Karpas-422 (cell line): ENCODE results near the gene RABGGTA. TPM values are rescaled to one million over a fixed set of nuclear protein-coding genes. Genes with fewer than 3 reads are reported as not detected.
"Not testable (repeated sequence)": the region's sequence is repeated elsewhere in the genome, so short reads cannot be mapped to it uniquely, and the experiment has no call there.

Experiments
- DNase-seq: peaks from one replicate; pipeline ENCODE4 v3.0.0-alpha.2; 2015
- H2AFZ ChIP-seq: fragments of 200-600 bp; sonication (generic); 2 replicates; pipeline ENCODE4 v1.6.1; 2014; ENCODE audit warnings: antibody characterized with exemption, low read length, mixed read lengths
- H3K27ac ChIP-seq: fragments of 200-600 bp; sonication (generic); 2 replicates; pipeline ENCODE4 v1.5.1; 2014; ENCODE audit warnings: mild to moderate bottlenecking, low read length, moderate library complexity
- H3K27me3 ChIP-seq: fragments of 200-600 bp; sonication (generic); 2 replicates; pipeline ENCODE4 v1.6.1; 2014; ENCODE audit warnings: low read length, mixed read lengths
- H3K36me3 ChIP-seq: fragments of 200-600 bp; sonication (generic); 2 replicates; pipeline ENCODE4 v1.6.1; 2014; ENCODE audit warnings: low read length, mixed read lengths; ENCODE audit not compliant: insufficient read depth
- H3K4me1 ChIP-seq: fragments of 200-600 bp; sonication (generic); 2 replicates; pipeline ENCODE4 v1.6.1; 2014; ENCODE audit warnings: mild to moderate bottlenecking, low read length, mixed read lengths
- H3K4me2 ChIP-seq: fragments of 200-600 bp; sonication (generic); 2 replicates; pipeline ENCODE4 v1.6.1; 2014; ENCODE audit warnings: low read length, low read depth, mild to moderate bottlenecking; ENCODE audit not compliant: poor library complexity, severe bottlenecking
- H3K4me3 ChIP-seq: fragments of 200-600 bp; sonication (generic); 2 replicates; pipeline ENCODE4 v1.5.1; 2014; ENCODE audit warnings: mild to moderate bottlenecking, antibody characterized with exemption, low read length, mixed read lengths
- H3K79me2 ChIP-seq: fragments of 200-600 bp; sonication (generic); 2 replicates; pipeline ENCODE4 v1.6.1; 2014; ENCODE audit warnings: mild to moderate bottlenecking, low read length, mixed read lengths
- H3K9ac ChIP-seq: fragments of 200-600 bp; sonication (generic); 2 replicates; pipeline ENCODE4 v1.6.0; 2014; ENCODE audit warnings: low read length
- H3K9me2 ChIP-seq: fragments of 200-600 bp; sonication (generic), shearing (Covaris generic); replicated peaks from 2 replicates; pipeline ENCODE4 v1.6.0; 2014; ENCODE audit warnings: mild to moderate bottlenecking, low read length, moderate library complexity; ENCODE audit not compliant: insufficient read depth
- H3K9me3 ChIP-seq: fragments of 300-700, 200-600 bp; sonication (generic); 2 replicates; pipeline ENCODE4 v1.6.1; 2014; ENCODE audit warnings: low read length, mixed read lengths
- H4K20me1 ChIP-seq: fragments of 200-600 bp; sonication (generic); 2 replicates; pipeline ENCODE4 v1.6.1; 2014; ENCODE audit warnings: mild to moderate bottlenecking, antibody characterized with exemption, low read length, low read depth; ENCODE audit not compliant: insufficient read depth
- total RNA-seq: library from RNA; depleted of rRNA; stranded (reverse); fragments of >200 nt; shearing (Covaris generic); gene quantifications from 2 replicates; pipeline ENCODE4 v1.2.3, GENCODE V29; 2014; ENCODE audit warnings: low replicate concordance

Gene RABGGTA
- total RNA-seq, 1 experiment from 2014 or later: 45.1 TPM

GRCh38 chr14:24252289-24253124 lies 18.9 kb downstream of the RABGGTA start:
- Histone ChIP-seq H3K36me3 (peaks cover 4% of the 10 kb centered on the region; the same call in 1 of the 2 replicates), H3K27me3 (no peaks in the 10 kb centered on the region), H3K9ac (no peak overlapping the region), H3K27ac (no peak overlapping the region), H4K20me1 (no peaks in the 10 kb centered on the region), H3K4me1 (no peaks in the 10 kb centered on the region), H2AFZ (no peak overlapping the region), H3K9me2 (no peaks in the 10 kb centered on the region), H3K9me3 (no peaks in the 10 kb centered on the region), H3K4me3 (no peak overlapping the region), H3K79me2 (no peaks in the 10 kb centered on the region), H3K4me2 (no peak overlapping the region)
- no peak for DNase-seq

DNA sequence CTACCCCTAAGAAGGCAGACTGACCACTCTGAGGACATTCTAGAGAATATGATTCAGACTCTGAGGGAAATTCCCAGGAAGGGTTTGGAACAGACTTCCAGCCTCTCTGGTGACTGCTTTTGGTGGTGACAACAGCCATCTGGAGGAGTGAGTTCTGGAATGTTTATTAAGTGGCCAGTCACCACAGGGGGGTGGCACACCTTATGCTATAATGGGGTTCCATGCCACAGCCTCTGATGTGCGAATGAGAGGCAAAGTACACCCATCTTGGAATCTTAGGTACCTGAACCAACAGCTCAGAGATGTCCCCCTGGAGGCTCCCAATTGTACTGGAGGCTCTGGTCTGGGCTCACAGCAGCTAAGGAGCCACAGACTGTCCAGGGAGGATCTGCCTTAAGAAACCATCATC lies 19.5 kb downstream of the RABGGTA start:
- Histone ChIP-seq H3K4me1 (no peaks in the 10 kb centered on the region), H3K9ac (no peak overlapping the region), H3K36me3 (peaks cover 4% of the 10 kb centered on the region; the same call in 1 of the 2 replicates), H3K9me2 (no peaks in the 10 kb centered on the region), H3K4me2 (no peak overlapping the region), H3K9me3 (no peaks in the 10 kb centered on the region), H3K27me3 (no peaks in the 10 kb centered on the region), H3K4me3 (no peak overlapping the region), H3K79me2 (no peaks in the 10 kb centered on the region), H2AFZ (no peak overlapping the region), H4K20me1 (no peaks in the 10 kb centered on the region), H3K27ac (no peak overlapping the region)
- no peak for DNase-seq

- no peaks in the 10 kb centered on the region for H3K4me1 ChIP-seq
- H3K4me3 ChIP-seq: no peak overlapping the region
- H3K9ac ChIP-seq: no peak overlapping the region
- H3K9me2 ChIP-seq: no peaks in the 10 kb centered on the region
- no peaks in the 10 kb centered on the region for H4K20me1 ChIP-seq
- no peaks in the 10 kb centered on the region for H3K27me3 ChIP-seq
- no peak overlapping the region for H3K27ac ChIP-seq
- H3K36me3 ChIP-seq: peaks cover 4% of the 10 kb centered on the region; the same call in 1 of the 2 replicates
- no peaks in the 10 kb centered on the region for H3K9me3 ChIP-seq
- no peak for DNase-seq
- no peak overlapping the region for H3K4me2 ChIP-seq
- H3K79me2 ChIP-seq: no peaks in the 10 kb centered on the region
- no peak overlapping the region for H2AFZ ChIP-seq
These were observed 21.0 kb downstream of the RABGGTA start for GRCh38 chr14:24250354-24250753.

GRCh38 chr14:24249230-24250021 lies 22.0 kb downstream of the RABGGTA start:
- Histone ChIP-seq H3K27ac (no peak overlapping the region), H3K9me2 (no peaks in the 10 kb centered on the region), H3K9me3 (no peaks in the 10 kb centered on the region), H3K36me3 (peaks cover 2% of the 10 kb centered on the region; the same call in 1 of the 2 replicates), H3K9ac (no peak overlapping the region), H3K4me3 (no peak overlapping the region), H3K79me2 (no peaks in the 10 kb centered on the region), H3K4me1 (no peaks in the 10 kb centered on the region), H3K27me3 (no peaks in the 10 kb centered on the region), H4K20me1 (no peaks in the 10 kb centered on the region), H2AFZ (no peak overlapping the region), H3K4me2 (no peak overlapping the region)
- DNase-seq: no peak

DNA sequence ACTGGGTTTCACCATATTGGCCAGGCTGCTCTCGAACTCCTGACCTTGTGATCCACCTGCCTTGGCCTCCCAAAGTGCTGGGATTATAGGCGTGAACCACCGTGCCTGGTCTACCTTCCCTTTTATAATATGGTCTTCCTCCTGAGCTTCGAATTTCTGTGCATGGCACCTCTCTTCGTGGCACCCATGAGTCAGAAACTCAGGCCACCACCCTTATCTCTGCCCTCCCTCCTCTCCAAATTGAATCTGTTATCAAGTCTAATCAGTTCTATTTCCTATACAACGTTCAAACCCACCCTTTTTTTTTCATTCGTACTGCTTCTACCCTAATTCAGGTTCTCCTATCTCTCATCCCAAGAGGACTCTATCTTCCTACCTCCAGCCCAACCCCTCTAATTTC lies 24.0 kb downstream of the RABGGTA start:
- Histone ChIP-seq H3K4me2 (no peak overlapping the region), H3K36me3 (no peaks in the 10 kb centered on the region), H3K79me2 (no peaks in the 10 kb centered on the region), H3K9me3 (no peaks in the 10 kb centered on the region), H3K9me2 (no peaks in the 10 kb centered on the region), H3K27ac (no peak overlapping the region), H3K27me3 (no peaks in the 10 kb centered on the region), H3K9ac (no peak overlapping the region), H3K4me3 (no peak overlapping the region), H2AFZ (no peak overlapping the region), H4K20me1 (no peaks in the 10 kb centered on the region), H3K4me1 (peaks cover 13% of the 10 kb centered on the region)
- no peak for DNase-seq

DNA sequence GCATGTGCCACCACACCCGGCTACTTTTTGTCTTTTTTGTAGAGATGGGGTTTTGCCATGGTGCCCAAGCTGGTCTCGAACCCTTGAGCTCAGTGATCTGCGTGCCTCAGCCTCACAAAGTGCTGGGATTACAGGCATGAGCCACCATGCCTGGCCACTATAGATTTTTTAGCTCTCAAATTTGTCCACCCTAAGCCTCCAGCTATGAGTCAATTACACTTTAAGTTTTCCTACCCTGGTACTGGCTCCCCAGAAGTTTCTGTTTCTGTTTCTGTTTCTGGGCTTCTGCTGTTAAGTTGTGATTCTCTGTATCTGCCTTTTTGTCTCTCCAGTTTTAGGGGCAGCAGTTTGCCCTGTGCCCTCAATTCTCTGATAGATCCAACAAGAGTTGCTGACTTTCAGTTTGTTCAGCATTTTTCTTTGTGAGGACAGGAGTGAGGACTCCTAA lies 24.6 kb downstream of the RABGGTA start:
- Histone ChIP-seq H3K4me1 (peaks cover 15% of the 10 kb centered on the region), H3K9me2 (no peaks in the 10 kb centered on the region), H3K4me2 (no peak overlapping the region), H3K79me2 (peaks cover 3% of the 10 kb centered on the region), H3K27me3 (no peaks in the 10 kb centered on the region), H4K20me1 (peaks cover 3% of the 10 kb centered on the region; the same call in 1 of the 2 replicates), H3K9me3 (no peaks in the 10 kb centered on the region), H2AFZ (no peak overlapping the region), H3K9ac (no peak overlapping the region), H3K27ac (no peak overlapping the region), H3K36me3 (no peaks in the 10 kb centered on the region), H3K4me3 (no peak overlapping the region)
- DNase-seq: no peak

- H3K9ac ChIP-seq, H3K4me3 ChIP-seq, DNase-seq, H4K20me1 ChIP-seq, H3K9me2 ChIP-seq, H2AFZ ChIP-seq, H3K36me3 ChIP-seq, H3K27me3 ChIP-seq, H3K27ac ChIP-seq, H3K4me2 ChIP-seq, H3K9me3 ChIP-seq: not testable (repeated sequence)
- H3K79me2 ChIP-seq: peaks cover 17% of the 10 kb centered on the region
- H3K4me1 ChIP-seq: peaks cover 29% of the 10 kb centered on the region
These were observed 26.0 kb downstream of the RABGGTA start for GRCh38 chr14:24245350-24245749.

GRCh38 chr14:24243336-24243836 lies 28.0 kb downstream of the RABGGTA start:
- H2AFZ ChIP-seq: peak overlapping the region; percentile 52
- DNase-seq: peak; percentile 81
- peak overlapping the region; percentile 79 for H3K9ac ChIP-seq

More at GRCh38 chr14:24243336-24243836, 28.0 kb downstream of the RABGGTA start:
- Histone ChIP-seq H3K79me2 (peaks cover 27% of the 10 kb centered on the region), H3K9me2 (no peaks in the 10 kb centered on the region), H3K4me1 (peaks cover 37% of the 10 kb centered on the region), H3K4me3 (peak overlapping the region; percentile 79), H3K27me3 (no peaks in the 10 kb centered on the region), H3K27ac (peak overlapping the region; percentile 89), H3K36me3 (peaks cover 26% of the 10 kb centered on the region), H3K9me3 (no peaks in the 10 kb centered on the region), H3K4me2 (peak overlapping the region; percentile 92), H4K20me1 (peaks cover 6% of the 10 kb centered on the region; the same call in 1 of the 2 replicates)
